Testis (tissue), 3 donors: ENCODE results near the gene PLBD1. TPM values are rescaled to one million over a fixed set of nuclear protein-coding genes. Genes with fewer than 3 reads are reported as not detected.

Experiments
- DNase-seq: peaks from one replicate; pipeline ENCODE4 v3.0.0-alpha.2; 2019
- H3K27ac ChIP-seq, 2 donors: fragments of 200-600 bp; sonication (generic); one replicate each; pipeline ENCODE4 v1.5.1; 2019
- H3K27me3 ChIP-seq: fragments of 200-600 bp; sonication (generic); one replicate; pipeline ENCODE4 v1.5.1; 2019
- H3K36me3 ChIP-seq: fragments of 200-600 bp; sonication (generic); one replicate; pipeline ENCODE4 v1.5.1; 2017; ENCODE audit warnings: low read depth; ENCODE audit errors: missing control alignments
- H3K4me1 ChIP-seq: fragments of 200-600 bp; sonication (generic); one replicate; pipeline ENCODE4 v1.5.1; 2019
- H3K4me3 ChIP-seq, 2 donors: fragments of 200-600 bp; sonication (generic); one replicate each; pipeline ENCODE4 v1.5.1; 2017 to 2019
- H3K9me3 ChIP-seq: fragments of 200-600 bp; sonication (generic); one replicate; pipeline ENCODE4 v1.5.1; 2017
- CTCF ChIP-seq, 3 experiments: fragments of 450-650 bp in 2 of 3; fragments of 200-600 bp in 1 of 3; sonication (generic) in 1 of 3; IDR thresholded peaks; one replicate each; pipeline ENCODE4 v1.5.1; 2016 to 2019; ENCODE audit warnings: antibody characterized with exemption in 3 of 3, mild to moderate bottlenecking in 2 of 3, moderate library complexity in 1 of 3
- POLR2A ChIP-seq: fragments of 450-650 bp; IDR thresholded peaks from one replicate; pipeline ENCODE4 v1.6.1; 2017; ENCODE audit warnings: antibody characterized with exemption, mild to moderate bottlenecking, moderate library complexity
- WGBS, 2 donors: methylation state at CpG; one replicate each; pipeline ENCODE4 v1.1.5; 2018; 5-methylcytosine and 5-hydroxymethylcytosine counted together
- intact Hi-C: fragments of 100-400 bp; cut with DNase I; formaldehyde crosslinking; loops from one replicate; pipeline ENCODE4 v1.15.1; 2023; ENCODE audit warnings: low total_unique reads
- polyA plus RNA-seq: library from polyadenylated mRNA; stranded (reverse); fragments of 350-450 nt; fragmentation: Illumina TruSeq; extraction: RNeasy Lipid Tissue Mini Kit (QIAGEN cat#74804); gene quantifications from one replicate; pipeline ENCODE4 v1.2.3, GENCODE V29; 2014; ENCODE audit warnings: low read depth, low replicate concordance; ENCODE audit not compliant: insufficient read depth
- total RNA-seq, 2 donors: library from RNA; depleted of rRNA; stranded (reverse); fragments of >200 nt; gene quantifications; one replicate each; pipeline ENCODE4 v1.2.3, GENCODE V29; 2016

The PLBD1 gene
- total and polyA plus RNA-seq, 3 donors from 2014 or later = 9.3 to 18.5 (median 10.7) TPM

- no peak overlapping the region for H3K27ac ChIP-seq
Measured at GRCh38 chr12:14554281-14555007, 13.2 kb downstream of the PLBD1 start.

GRCh38 chr12:14548609-14549008 lies 19.1 kb downstream of the PLBD1 start:
- no peaks in the 10 kb centered on the region for H3K27me3 ChIP-seq
- no peak overlapping the region for H3K4me3 ChIP-seq
- intact Hi-C loops = no loop called here
- DNase-seq = no peak
- no peaks in the 10 kb centered on the region for H3K9me3 ChIP-seq
- H3K27ac ChIP-seq = no peak overlapping the region
- 79 to 86% methylated on average over 6 of the region's 6 CpGs for WGBS, 2 donors
- TF ChIP-seq POLR2A (no peak), CTCF (IDR thresholded peaks at IDR 0.05) (no peak)
- H3K4me1 ChIP-seq = no peaks in the 10 kb centered on the region
- no peaks in the 10 kb centered on the region for H3K36me3 ChIP-seq

More at GRCh38 chr12:14554281-14555007, 13.2 kb downstream of the PLBD1 start:
- WGBS, 2 donors = 45 to 50% methylated on average over 9 of the region's 9 CpGs
- peak; percentile 84 for DNase-seq
- Histone ChIP-seq H3K36me3 (no peaks in the 10 kb centered on the region), H3K9me3 (no peaks in the 10 kb centered on the region), H3K4me3 (no peak overlapping the region), H3K4me1 (peaks cover 5% of the 10 kb centered on the region), H3K27me3 (no peaks in the 10 kb centered on the region)
- intact Hi-C loops = no loop called here
- no peak for TF ChIP-seq CTCF (IDR thresholded peaks at IDR 0.05)
- TF ChIP-seq POLR2A = no peak

- intact Hi-C loops = no loop called here
- Histone ChIP-seq H3K36me3 (no peaks in the 10 kb centered on the region), H3K27ac (no peak overlapping the region), H3K9me3 (no peaks in the 10 kb centered on the region), H3K4me1 (no peaks in the 10 kb centered on the region), H3K27me3 (no peaks in the 10 kb centered on the region), H3K4me3 (no peak overlapping the region)
- no peak for TF ChIP-seq POLR2A
- no peak for TF ChIP-seq CTCF (IDR thresholded peaks at IDR 0.05)
- 90 to 91% methylated on average over 4 of the region's 4 CpGs for WGBS, 2 donors
- no peak for DNase-seq
Measured at GRCh38 chr12:14547571-14547970, 20.1 kb downstream of the PLBD1 start.

- TF ChIP-seq CTCF (IDR thresholded peaks at IDR 0.05) (no peak), POLR2A (no peak)
- Histone ChIP-seq H3K27ac (no peak overlapping the region), H3K9me3 (no peaks in the 10 kb centered on the region), H3K4me3 (no peak overlapping the region), H3K27me3 (no peaks in the 10 kb centered on the region), H3K4me1 (no peaks in the 10 kb centered on the region), H3K36me3 (no peaks in the 10 kb centered on the region)
- no peak for DNase-seq
- intact Hi-C loops = no loop called here
- WGBS, 2 donors = 79 to 82% methylated on average over 7 of the region's 7 CpGs
Measured at GRCh38 chr12:14545144-14546124, 22.2 kb downstream of the PLBD1 start.
